Karpas-422 (cell line): ENCODE measurements around the gene SLK. TPM values are rescaled to one million over a fixed set of nuclear protein-coding genes. Genes with fewer than 3 reads are reported as not detected.
A peak's percentile ranks its signal among the peaks of the same experiment; 100 is the strongest.

ENCODE experiments used
- DNase-seq: peaks from one replicate; pipeline ENCODE4 v3.0.0-alpha.2; 2015
- H2AFZ ChIP-seq: fragments of 200-600 bp; sonication (generic); 2 replicates; pipeline ENCODE4 v1.6.1; 2014; ENCODE audit warnings: antibody characterized with exemption, low read length, mixed read lengths
- H3K27ac ChIP-seq: fragments of 200-600 bp; sonication (generic); 2 replicates; pipeline ENCODE4 v1.5.1; 2014; ENCODE audit warnings: mild to moderate bottlenecking, low read length, moderate library complexity
- H3K27me3 ChIP-seq: fragments of 200-600 bp; sonication (generic); 2 replicates; pipeline ENCODE4 v1.6.1; 2014; ENCODE audit warnings: low read length, mixed read lengths
- H3K36me3 ChIP-seq: fragments of 200-600 bp; sonication (generic); 2 replicates; pipeline ENCODE4 v1.6.1; 2014; ENCODE audit warnings: low read length, mixed read lengths; ENCODE audit not compliant: insufficient read depth
- H3K4me1 ChIP-seq: fragments of 200-600 bp; sonication (generic); 2 replicates; pipeline ENCODE4 v1.6.1; 2014; ENCODE audit warnings: mild to moderate bottlenecking, low read length, mixed read lengths
- H3K4me2 ChIP-seq: fragments of 200-600 bp; sonication (generic); 2 replicates; pipeline ENCODE4 v1.6.1; 2014; ENCODE audit warnings: low read length, low read depth, mild to moderate bottlenecking; ENCODE audit not compliant: poor library complexity, severe bottlenecking
- H3K4me3 ChIP-seq: fragments of 200-600 bp; sonication (generic); 2 replicates; pipeline ENCODE4 v1.5.1; 2014; ENCODE audit warnings: mild to moderate bottlenecking, antibody characterized with exemption, low read length, mixed read lengths
- H3K79me2 ChIP-seq: fragments of 200-600 bp; sonication (generic); 2 replicates; pipeline ENCODE4 v1.6.1; 2014; ENCODE audit warnings: mild to moderate bottlenecking, low read length, mixed read lengths
- H3K9ac ChIP-seq: fragments of 200-600 bp; sonication (generic); 2 replicates; pipeline ENCODE4 v1.6.0; 2014; ENCODE audit warnings: low read length
- H3K9me2 ChIP-seq: fragments of 200-600 bp; sonication (generic), shearing (Covaris generic); replicated peaks from 2 replicates; pipeline ENCODE4 v1.6.0; 2014; ENCODE audit warnings: mild to moderate bottlenecking, low read length, moderate library complexity; ENCODE audit not compliant: insufficient read depth
- H3K9me3 ChIP-seq: fragments of 300-700, 200-600 bp; sonication (generic); 2 replicates; pipeline ENCODE4 v1.6.1; 2014; ENCODE audit warnings: low read length, mixed read lengths
- H4K20me1 ChIP-seq: fragments of 200-600 bp; sonication (generic); 2 replicates; pipeline ENCODE4 v1.6.1; 2014; ENCODE audit warnings: mild to moderate bottlenecking, antibody characterized with exemption, low read length, low read depth; ENCODE audit not compliant: insufficient read depth
- total RNA-seq: library from RNA; depleted of rRNA; stranded (reverse); fragments of >200 nt; shearing (Covaris generic); gene quantifications from 2 replicates; pipeline ENCODE4 v1.2.3, GENCODE V29; 2014; ENCODE audit warnings: low replicate concordance

The SLK gene
- total RNA-seq, 1 experiment from 2014 or later = 28.1 TPM

DNA sequence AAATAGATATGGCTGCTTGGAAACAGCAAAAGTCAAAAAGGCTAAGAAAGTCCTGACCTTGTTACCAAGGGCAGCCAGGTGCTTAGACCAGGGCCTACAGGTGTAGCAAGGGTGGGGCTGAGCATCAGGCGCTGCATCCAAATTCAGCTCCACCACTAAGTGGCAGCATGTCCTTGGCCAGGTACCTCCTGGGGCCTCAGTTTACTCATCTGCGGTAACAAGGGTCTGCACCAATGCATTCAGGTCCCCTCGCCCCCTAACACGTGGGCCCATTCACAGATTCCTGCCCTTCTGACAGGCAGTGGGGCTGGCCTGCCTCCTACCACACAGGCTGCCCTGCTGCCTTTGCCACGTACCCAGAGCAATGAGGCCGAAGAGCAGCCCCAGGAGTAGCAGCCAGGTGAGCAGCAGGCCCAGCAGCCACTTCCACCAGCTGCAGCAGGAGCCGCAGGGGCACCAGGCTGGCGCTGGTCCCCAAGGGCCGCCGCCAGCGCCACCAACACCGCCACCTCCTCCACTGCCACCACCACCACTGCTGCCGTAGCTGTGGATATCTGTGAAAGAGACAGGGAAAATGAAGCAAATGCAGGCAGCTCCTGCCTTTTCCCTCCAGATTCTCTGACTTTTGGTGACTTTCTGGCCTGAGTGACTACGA, 89.8 kb downstream of the SLK start:
- no peak for DNase-seq
- no peak overlapping the region for H3K27ac ChIP-seq
- H3K79me2 ChIP-seq = no peaks in the 10 kb centered on the region
- no peaks in the 10 kb centered on the region for H3K9me3 ChIP-seq
- no peak overlapping the region for H3K4me2 ChIP-seq
- H3K36me3 ChIP-seq = no peaks in the 10 kb centered on the region
- peaks cover 9% of the 10 kb centered on the region for H3K4me1 ChIP-seq
- H3K9ac ChIP-seq = no peak overlapping the region
- no peak overlapping the region for H2AFZ ChIP-seq
- H4K20me1 ChIP-seq = no peaks in the 10 kb centered on the region
- H3K27me3 ChIP-seq = no peaks in the 10 kb centered on the region
- H3K9me2 ChIP-seq = no peaks in the 10 kb centered on the region
- no peak overlapping the region for H3K4me3 ChIP-seq

DNA sequence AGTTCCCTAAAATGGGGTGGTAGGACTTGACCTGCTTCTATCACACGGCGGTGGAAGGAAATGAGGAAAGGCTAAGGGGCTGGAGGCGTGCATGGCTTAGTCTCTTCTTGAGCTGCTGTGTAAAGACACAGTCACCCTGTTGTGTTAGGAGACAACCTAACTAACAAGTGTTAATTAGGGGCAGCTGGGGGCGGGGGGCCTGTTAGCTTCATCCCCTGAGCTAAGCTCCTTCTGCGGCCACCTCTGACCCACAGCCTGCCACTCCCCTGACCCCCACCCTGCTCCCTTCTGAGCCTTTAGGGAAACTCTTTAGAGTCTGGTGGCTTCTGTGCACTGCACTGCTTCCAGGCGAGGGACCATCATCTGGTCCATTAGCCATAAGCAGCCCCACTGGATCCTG, 90.8 kb downstream of the SLK start:
- no peak for DNase-seq
- H3K9ac ChIP-seq = no peak overlapping the region

DNA sequence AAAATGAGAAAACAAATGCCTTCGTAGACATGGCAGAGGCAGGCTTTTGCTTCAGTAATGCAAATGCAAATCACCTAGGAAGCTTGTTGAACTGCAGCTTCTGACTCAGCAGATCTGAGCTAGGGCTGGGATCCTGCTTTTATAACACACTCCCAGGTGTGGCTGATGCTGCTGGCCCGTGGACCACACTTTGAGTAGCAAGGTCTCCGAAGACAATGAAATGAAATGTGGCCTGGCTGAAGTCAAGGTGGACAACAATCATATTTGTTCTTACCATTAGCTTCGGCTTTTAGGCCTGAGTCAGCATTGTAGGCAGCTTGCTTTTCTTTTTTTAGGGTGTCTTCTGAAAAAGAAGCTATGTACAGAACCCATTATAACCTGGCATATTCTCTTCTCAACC, 92.4 kb downstream of the SLK start:
- Histone ChIP-seq H3K9ac (no peak overlapping the region), H3K79me2 (no peaks in the 10 kb centered on the region), H3K4me3 (no peak overlapping the region), H3K9me2 (no peaks in the 10 kb centered on the region), H3K36me3 (no peaks in the 10 kb centered on the region), H3K4me1 (peaks cover 9% of the 10 kb centered on the region), H3K27me3 (no peaks in the 10 kb centered on the region), H3K27ac (no peak overlapping the region), H2AFZ (no peak overlapping the region), H3K4me2 (no peak overlapping the region), H4K20me1 (no peaks in the 10 kb centered on the region), H3K9me3 (no peaks in the 10 kb centered on the region)
- peak; percentile 60 for DNase-seq

More for the DNA sequence above, 90.8 kb downstream of the SLK start:
- peaks cover 9% of the 10 kb centered on the region for H3K4me1 ChIP-seq
- H3K4me2 ChIP-seq = no peak overlapping the region
- H3K27me3 ChIP-seq = no peaks in the 10 kb centered on the region
- no peaks in the 10 kb centered on the region for H3K36me3 ChIP-seq
- no peaks in the 10 kb centered on the region for H3K79me2 ChIP-seq
- no peak overlapping the region for H3K27ac ChIP-seq
- no peaks in the 10 kb centered on the region for H3K9me2 ChIP-seq
- H3K9me3 ChIP-seq = no peaks in the 10 kb centered on the region
- H3K4me3 ChIP-seq = no peak overlapping the region
- H4K20me1 ChIP-seq = no peaks in the 10 kb centered on the region
- no peak overlapping the region for H2AFZ ChIP-seq

DNA sequence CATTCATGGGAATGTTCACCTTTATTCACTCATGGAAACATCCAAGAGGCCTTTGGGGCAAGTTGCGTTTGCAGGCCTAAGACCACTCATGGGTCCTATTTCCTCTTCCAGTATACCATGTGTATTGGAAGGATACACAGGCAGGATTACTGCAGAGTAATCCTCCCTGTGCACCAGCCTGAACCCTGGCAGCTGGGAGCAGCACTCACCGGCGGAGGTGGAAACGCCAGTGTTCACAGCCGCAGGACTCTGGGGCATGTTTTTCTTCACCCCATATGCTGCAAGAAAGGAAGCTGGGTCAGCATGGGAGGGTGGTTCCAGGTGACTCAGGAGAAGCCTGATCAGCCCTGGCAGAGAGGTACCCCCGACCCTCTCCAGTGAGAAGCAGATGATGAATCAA, 94.3 kb downstream of the SLK start:
- H3K9me3 ChIP-seq = no peaks in the 10 kb centered on the region

DNA sequence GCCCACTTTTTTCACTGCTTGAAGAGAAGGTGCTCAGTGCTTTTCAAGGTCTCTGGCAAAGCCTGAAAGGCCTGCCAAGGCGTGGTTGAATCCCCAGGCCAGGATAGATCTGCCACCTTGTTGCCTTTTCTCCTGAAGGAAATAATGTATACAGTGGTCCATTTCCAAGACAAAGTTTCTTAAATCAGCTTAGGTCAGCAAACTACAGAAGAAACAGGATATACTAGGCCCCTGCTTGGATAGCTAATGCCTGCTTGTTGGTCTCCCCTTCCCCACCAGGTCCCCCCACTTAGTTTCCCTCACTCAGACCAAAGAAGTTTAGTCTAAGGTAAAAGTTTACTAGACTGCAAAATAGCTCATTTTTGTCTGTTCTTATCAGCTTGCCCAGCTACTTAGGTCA, 98.8 kb downstream of the SLK start:
- Histone ChIP-seq H2AFZ (no peak overlapping the region), H3K4me1 (no peaks in the 10 kb centered on the region), H3K4me2 (no peak overlapping the region), H3K27ac (no peak overlapping the region), H3K4me3 (no peak overlapping the region), H4K20me1 (no peaks in the 10 kb centered on the region), H3K79me2 (no peaks in the 10 kb centered on the region), H3K9ac (no peak overlapping the region), H3K27me3 (no peaks in the 10 kb centered on the region), H3K9me3 (no peaks in the 10 kb centered on the region), H3K9me2 (no peaks in the 10 kb centered on the region), H3K36me3 (no peaks in the 10 kb centered on the region)
- DNase-seq = no peak

More for the DNA sequence above, 94.3 kb downstream of the SLK start:
- peaks cover 9% of the 10 kb centered on the region for H3K4me1 ChIP-seq
- H3K27me3 ChIP-seq = no peaks in the 10 kb centered on the region
- no peak overlapping the region for H3K9ac ChIP-seq
- no peaks in the 10 kb centered on the region for H3K9me2 ChIP-seq
- no peaks in the 10 kb centered on the region for H4K20me1 ChIP-seq
- no peak overlapping the region for H2AFZ ChIP-seq
- no peak overlapping the region for H3K27ac ChIP-seq
- H3K79me2 ChIP-seq = no peaks in the 10 kb centered on the region
- no peak for DNase-seq
- H3K36me3 ChIP-seq = no peaks in the 10 kb centered on the region
- no peak overlapping the region for H3K4me2 ChIP-seq
- H3K4me3 ChIP-seq = no peak overlapping the region

DNA sequence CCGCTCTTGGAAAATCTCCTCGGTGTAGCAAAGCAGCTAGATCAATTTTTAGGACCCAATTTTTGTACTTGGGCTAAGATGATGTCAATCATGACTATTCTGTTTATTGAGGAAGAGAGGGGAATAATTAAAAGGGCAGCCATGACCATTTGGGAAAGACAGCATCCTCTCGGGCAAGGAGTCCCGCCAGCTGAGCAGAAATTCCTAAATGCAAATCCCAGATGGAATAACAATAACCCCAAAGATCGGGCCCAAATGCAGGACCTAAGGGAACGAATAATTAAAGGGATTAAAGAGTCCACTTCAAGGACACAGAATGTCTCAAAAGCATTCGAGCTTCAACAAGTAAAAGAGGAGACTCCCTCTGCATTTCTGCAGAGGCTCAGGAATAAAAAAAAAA, 100.0 kb downstream of the SLK start:
- Histone ChIP-seq H2AFZ (no peak overlapping the region), H3K27me3 (no peaks in the 10 kb centered on the region), H3K9me2 (no peaks in the 10 kb centered on the region), H3K36me3 (no peaks in the 10 kb centered on the region), H3K79me2 (no peaks in the 10 kb centered on the region), H3K9me3 (no peaks in the 10 kb centered on the region), H3K4me3 (no peak overlapping the region), H3K4me2 (no peak overlapping the region), H4K20me1 (no peaks in the 10 kb centered on the region), H3K4me1 (no peaks in the 10 kb centered on the region), H3K9ac (no peak overlapping the region), H3K27ac (no peak overlapping the region)
- no peak for DNase-seq

DNA sequence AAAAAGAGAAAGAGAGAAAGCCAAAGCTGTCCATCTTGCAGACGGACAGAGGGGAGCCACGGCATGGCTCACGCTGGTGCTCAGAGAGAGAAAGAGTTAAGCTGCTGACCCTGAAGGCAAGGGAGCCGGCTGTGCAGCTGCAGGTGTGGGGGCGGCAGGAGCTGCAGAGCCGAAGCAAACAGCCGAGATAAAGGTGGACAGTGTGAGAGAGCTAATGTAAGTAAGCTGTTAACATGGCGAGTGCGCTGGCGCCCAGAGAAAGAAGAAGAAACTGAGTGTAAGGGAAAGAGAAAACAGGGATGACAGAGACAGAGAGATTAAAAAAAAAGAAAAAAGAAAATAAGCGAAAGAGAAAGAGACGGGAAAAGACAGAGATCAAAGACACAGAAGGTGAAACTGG, 100.6 kb downstream of the SLK start:
- no peak overlapping the region for H3K4me2 ChIP-seq
- no peaks in the 10 kb centered on the region for H3K36me3 ChIP-seq
- H3K79me2 ChIP-seq = no peaks in the 10 kb centered on the region
- no peaks in the 10 kb centered on the region for H3K9me2 ChIP-seq
- no peak overlapping the region for H2AFZ ChIP-seq
- H3K9me3 ChIP-seq = no peaks in the 10 kb centered on the region
- H4K20me1 ChIP-seq = no peaks in the 10 kb centered on the region
- no peak overlapping the region for H3K27ac ChIP-seq
- H3K4me1 ChIP-seq = no peaks in the 10 kb centered on the region
- H3K4me3 ChIP-seq = no peak overlapping the region
- no peak overlapping the region for H3K9ac ChIP-seq
- H3K27me3 ChIP-seq = no peaks in the 10 kb centered on the region
- DNase-seq = no peak

DNA sequence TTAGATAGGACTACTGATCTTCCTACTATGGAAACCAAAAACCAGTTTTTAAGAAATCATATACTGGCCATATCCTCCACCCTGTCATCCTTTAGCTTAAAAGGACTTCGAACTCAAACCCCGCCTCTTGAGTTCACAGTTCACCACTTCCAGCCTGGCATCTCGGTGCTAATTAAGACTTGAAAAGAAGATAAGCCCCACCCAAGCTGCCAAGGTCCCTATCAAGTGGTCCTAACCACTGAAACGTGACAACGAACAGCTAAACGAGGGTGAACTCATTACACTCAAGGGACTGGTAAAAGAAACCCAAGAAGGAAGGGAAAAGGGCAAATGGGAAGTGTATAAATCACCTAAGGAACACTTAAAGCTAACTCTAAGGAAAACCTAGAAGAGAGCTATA, 102.7 kb downstream of the SLK start:
- Histone ChIP-seq H3K4me1 (no peaks in the 10 kb centered on the region), H2AFZ (no peak overlapping the region), H3K79me2 (no peaks in the 10 kb centered on the region), H3K36me3 (no peaks in the 10 kb centered on the region), H3K9me2 (no peaks in the 10 kb centered on the region), H3K9me3 (no peaks in the 10 kb centered on the region), H3K27ac (no peak overlapping the region), H3K9ac (no peak overlapping the region), H3K27me3 (no peaks in the 10 kb centered on the region), H4K20me1 (no peaks in the 10 kb centered on the region), H3K4me2 (no peak overlapping the region), H3K4me3 (no peak overlapping the region)
- DNase-seq = no peak

DNA sequence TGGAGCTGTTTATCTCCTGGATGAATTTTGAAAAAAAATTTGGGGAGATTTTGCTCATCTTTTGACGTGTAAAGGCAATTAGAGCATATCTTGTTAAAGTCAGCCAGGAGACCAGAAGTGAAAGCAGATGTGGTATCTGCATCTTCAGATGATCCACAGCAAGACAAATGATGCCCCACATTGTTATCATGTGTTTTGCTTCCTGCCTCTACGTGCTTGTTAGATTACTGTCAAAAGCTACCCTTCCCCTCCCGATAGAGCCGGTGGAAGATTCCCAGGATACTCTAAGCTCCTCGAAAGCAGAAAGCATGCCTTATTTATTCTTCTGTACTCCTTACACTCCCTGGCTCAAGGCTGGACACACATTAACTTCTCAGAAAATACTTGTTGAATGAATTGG, 105.8 kb downstream of the SLK start:
- no peak overlapping the region for H3K4me2 ChIP-seq
- H3K27me3 ChIP-seq = no peaks in the 10 kb centered on the region
- no peak overlapping the region for H3K9ac ChIP-seq
- no peak overlapping the region for H3K4me3 ChIP-seq
- H4K20me1 ChIP-seq = no peaks in the 10 kb centered on the region
- H2AFZ ChIP-seq = no peak overlapping the region
- H3K27ac ChIP-seq = no peak overlapping the region
- H3K9me2 ChIP-seq = no peaks in the 10 kb centered on the region
- no peaks in the 10 kb centered on the region for H3K9me3 ChIP-seq
- H3K79me2 ChIP-seq = no peaks in the 10 kb centered on the region
- H3K4me1 ChIP-seq = no peaks in the 10 kb centered on the region
- no peak for DNase-seq
- H3K36me3 ChIP-seq = no peaks in the 10 kb centered on the region
